Retinal pigment epithelial cell (primary cell): ENCODE results near the gene VIT.
A peak's percentile ranks its signal among the peaks of the same experiment; 100 is the strongest.

Experiments
- DNase-seq: peaks from one replicate; pipeline ENCODE4 v3.0.0-alpha.2; 2010; ENCODE audit warnings: low read depth
- H3K4me3 ChIP-seq: 2 replicates; pipeline ENCODE4 v1.5.1; 2011; ENCODE audit warnings: mild to moderate bottlenecking, low read length, control low read depth, moderate library complexity
- CTCF ChIP-seq: conservative IDR thresholded peaks from 2 replicates; pipeline ENCODE4 v1.5.1; 2011; ENCODE audit warnings: low read depth, low read length, control low read depth, inconsistent platforms

VIT gene

GRCh38 chr2:36762764-36763490 lies 66.4 kb downstream of the VIT start:
- no peak for DNase-seq
- no peak for TF ChIP-seq CTCF
- no peak overlapping the region for H3K4me3 ChIP-seq

- DNase-seq, result no peak
- no peak overlapping the region for H3K4me3 ChIP-seq
- TF ChIP-seq CTCF, result no peak
Observed at GRCh38 chr2:36769106-36769505, 72.6 kb downstream of the VIT start.

GRCh38 chr2:36770542-36771287 lies 74.2 kb downstream of the VIT start:
- DNase-seq, result no peak
- no peak overlapping the region for H3K4me3 ChIP-seq
- TF ChIP-seq CTCF, result peak; percentile 67

GRCh38 chr2:36771671-36772070 lies 75.2 kb downstream of the VIT start:
- TF ChIP-seq CTCF, result no peak
- H3K4me3 ChIP-seq, result no peak overlapping the region
- DNase-seq, result no peak

- DNase-seq, result no peak
- no peak overlapping the region for H3K4me3 ChIP-seq
- TF ChIP-seq CTCF, result no peak
Observed at GRCh38 chr2:36773947-36774346, 77.4 kb downstream of the VIT start.

- DNase-seq, result no peak
- no peak for TF ChIP-seq CTCF
- H3K4me3 ChIP-seq, result no peak overlapping the region
Observed at GRCh38 chr2:36775261-36775660, 78.8 kb downstream of the VIT start.

- no peak overlapping the region for H3K4me3 ChIP-seq
- no peak for TF ChIP-seq CTCF
- DNase-seq, result no peak
Observed at GRCh38 chr2:36775806-36776205, 79.3 kb downstream of the VIT start.
